HepG2 (cell line): ENCODE data around the gene RPL18. TPM values are rescaled to one million over a fixed set of nuclear protein-coding genes. Genes with fewer than 3 reads are reported as not detected.
A peak's percentile ranks its signal among the peaks of the same experiment; 100 is the strongest.

Experiments
- CREBL2 ChIP-seq: sonication (generic); formaldehyde crosslinking; IDR thresholded peaks from 2 replicates; pipeline ENCODE4 v1.8.1; 2023; ENCODE audit warnings: missing genetic modification reagents, mild to moderate bottlenecking, borderline replicate concordance
- HDAC1 ChIP-seq: sonication (generic); formaldehyde crosslinking; IDR thresholded peaks from 2 replicates; pipeline ENCODE4 v1.5.1; 2020; ENCODE audit warnings: mild to moderate bottlenecking, missing genetic modification reagents
- MED13 ChIP-seq: sonication (generic); formaldehyde crosslinking; IDR thresholded peaks from 2 replicates; pipeline ENCODE4 v1.5.0; 2020; ENCODE audit warnings: missing genetic modification reagents
- NR1H2 ChIP-seq: sonication (generic); formaldehyde crosslinking; IDR thresholded peaks from 2 replicates; pipeline ENCODE4 v1.8.1; 2022; ENCODE audit warnings: low read depth, missing genetic modification reagents, borderline replicate concordance
- NR2F2 ChIP-seq: IDR thresholded peaks from 2 replicates; pipeline ENCODE4 v1.6.1; 2012; ENCODE audit warnings: low read depth, inconsistent platforms, borderline replicate concordance
- PHB2 ChIP-seq: fragments of 450-650 bp; IDR thresholded peaks from 2 replicates; pipeline ENCODE4 v1.6.1; 2018; ENCODE audit not compliant: partially characterized antibody
- REL ChIP-seq: sonication (generic); formaldehyde crosslinking; conservative IDR thresholded peaks from 2 replicates; pipeline ENCODE4 v1.8.0; 2022; ENCODE audit warnings: mild to moderate bottlenecking, missing genetic modification reagents, moderate library complexity
- SAP130 ChIP-seq: IDR thresholded peaks from 2 replicates; pipeline ENCODE4 v1.6.1; 2016; ENCODE audit warnings: low read depth
- THAP11 ChIP-seq: IDR thresholded peaks from 2 replicates; pipeline ENCODE4 v1.6.1; 2016; ENCODE audit warnings: missing biosample characterization, missing genetic modification reagents
- ZNF264 ChIP-seq: sonication (generic); formaldehyde crosslinking; IDR thresholded peaks from 2 replicates; pipeline ENCODE4 v1.4.0; 2020; ENCODE audit warnings: missing genetic modification reagents
- ZNF318 ChIP-seq: sonication (generic); formaldehyde crosslinking; IDR thresholded peaks from 2 replicates; pipeline ENCODE4 v1.4.0; 2020; ENCODE audit warnings: mild to moderate bottlenecking, missing genetic modification reagents
- ZNF350 ChIP-seq: sonication (generic); formaldehyde crosslinking; IDR thresholded peaks from 2 replicates; pipeline ENCODE4 v1.4.0; 2020; ENCODE audit warnings: mild to moderate bottlenecking, low read depth, missing genetic modification reagents, borderline replicate concordance
- ZNF431 ChIP-seq: sonication (generic); formaldehyde crosslinking; IDR thresholded peaks from 2 replicates; pipeline ENCODE4 v1.9.0; 2022; ENCODE audit warnings: missing genetic modification reagents, low read depth, mild to moderate bottlenecking, borderline replicate concordance
- ZNF530 ChIP-seq: sonication (generic); formaldehyde crosslinking; IDR thresholded peaks from 2 replicates; pipeline ENCODE4 v1.5.0; 2020; ENCODE audit warnings: low read depth, mild to moderate bottlenecking, missing genetic modification reagents
- ZNF660 ChIP-seq: sonication (generic); formaldehyde crosslinking; IDR thresholded peaks from 2 replicates; pipeline ENCODE4 v1.5.1; 2020; ENCODE audit warnings: mild to moderate bottlenecking, low read depth, missing genetic modification reagents, borderline replicate concordance
- ZNF776 ChIP-seq: sonication (generic); formaldehyde crosslinking; IDR thresholded peaks from 2 replicates; pipeline ENCODE4 v1.4.0; 2020; ENCODE audit warnings: mild to moderate bottlenecking, missing genetic modification reagents
- polyA plus RNA-seq, 8 experiments: library from polyadenylated mRNA; depleted of rRNA in 3 of 8; stranded (reverse) in 7 of 8; unstranded in 1 of 8; fragments of >200 nt; fragmentation: Illumina TruSeq in 4 of 8; extraction: Trizol in 4 of 8; gene quantifications; 2 replicates each; pipeline versions ENCODE4 v1.2.1 to v1.2.3, GENCODE V29; 2011 to 2016; ENCODE audit warnings: low read depth in 4 of 8, missing spikeins in 1 of 8, mixed read lengths in 1 of 8; ENCODE audit not compliant: insufficient read depth in 1 of 8
- total RNA-seq, 5 experiments: library from RNA; depleted of rRNA; stranded (reverse); fragments of >200 nt; fragmentation: Illumina TruSeq; extraction: Trizol; gene quantifications; 2 replicates each; pipeline ENCODE4 v1.2.3, GENCODE V29; 2016; ENCODE audit warnings: low read depth in 1 of 5

Gene RPL18
- total and polyA plus RNA-seq, 2 of the 13 experiments (the other 11 are each of a cell fraction or from before 2014, with no cell fraction given): 1,485 to 1,639 TPM

GRCh38 chr19:48618916-48619691 lies at the start of gene RPL18, which contains the start of gene SPHK2 (continued):
- no peak for TF ChIP-seq ZNF530 (CRISPR knock-in tag)
- TF ChIP-seq ZNF431 (CRISPR knock-in tag): no peak
- TF ChIP-seq SAP130 (CRISPR knock-in tag): peak; percentile 97
- no peak for TF ChIP-seq ZNF660 (CRISPR knock-in tag)
- peak; percentile 78 for TF ChIP-seq REL (CRISPR knock-in tag)
- peak; percentile 24; the same call in 1 of the 2 replicates for TF ChIP-seq NR2F2
- TF ChIP-seq THAP11 (CRISPR knock-in tag): peak; percentile 98
- TF ChIP-seq NR1H2 (CRISPR knock-in tag): no peak
- TF ChIP-seq ZNF776 (CRISPR knock-in tag): no peak; the same call in 1 of the 2 replicates
- no peak for TF ChIP-seq PHB2
- peak; percentile 93; the same call in 1 of the 2 replicates for TF ChIP-seq CREBL2 (CRISPR knock-in tag)
- TF ChIP-seq ZNF318 (CRISPR knock-in tag): no peak
- no peak for TF ChIP-seq MED13 (CRISPR knock-in tag)
- peak; percentile 97 for TF ChIP-seq HDAC1 (CRISPR knock-in tag)
- peak; percentile 99 for TF ChIP-seq ZNF350 (CRISPR knock-in tag)
- TF ChIP-seq ZNF264 (CRISPR knock-in tag): peak; percentile 6; the same call in 1 of the 2 replicates
